Endothelial cell of umbilical vein (primary cell): Measurements from ENCODE around the gene DTWD2. TPM values are rescaled to one million over a fixed set of nuclear protein-coding genes. Genes with fewer than 3 reads are reported as not detected.

Source experiments
- BruUV-seq: library from RNA; stranded (reverse); fragments of 400-500 nt; replicated peaks from 2 replicates; lab custom pipeline; 2021; lab: Mats Ljungman, UMichigan
- CTCF ChIA-PET: fragments of 300-600, 350-600 bp; sonication (Branson Sonifier 250); formaldehyde crosslinking; loops from one replicate; lab custom pipeline; 2021; ENCODE audit warnings: antibody characterized with exemption, inconsistent platforms; lab: Charles Lee
- POLR2A ChIA-PET: fragments of 300-600, 350-600 bp; sonication (Branson Sonifier 250); formaldehyde crosslinking; loops from one replicate; lab custom pipeline; 2021; ENCODE audit warnings: antibody characterized with exemption, inconsistent platforms; lab: Charles Lee
- DNase-seq: peaks from one replicate; pipeline ENCODE4 v3.0.0-alpha.2; 2011; ENCODE audit warnings: low read depth, low spot score
- FAIRE-seq: peaks from 2 replicates; lab custom pipeline; 2011; peaks lifted over from hg19 to GRCh38; lab: Jason Lieb, UNC
- H2AFZ ChIP-seq: 2 replicates; pipeline ENCODE4 v1.6.0; 2012; ENCODE audit warnings: low read depth, low read length, control low read depth, inconsistent platforms
- H3K27ac ChIP-seq: 2 replicates; pipeline ENCODE4 v1.5.1; 2011; ENCODE audit warnings: low read depth, mild to moderate bottlenecking, control low read depth, low read length, moderate library complexity; ENCODE audit not compliant: insufficient read depth
- H3K27me3 ChIP-seq, 2 experiments: 2 replicates each; pipeline versions ENCODE4 v1.6.0 to v1.6.1; 2011; ENCODE audit warnings: low read length in 2 of 2, mixed read lengths in 1 of 2; ENCODE audit not compliant: control insufficient read depth in 2 of 2, insufficient read depth in 2 of 2
- H3K36me3 ChIP-seq, 2 experiments: 2 replicates in 1 of 2; 3 replicates in 1 of 2; pipeline ENCODE4 v1.5.1; 2011; ENCODE audit warnings: low read length in 2 of 2, mild to moderate bottlenecking in 1 of 2, moderate library complexity in 1 of 2; ENCODE audit not compliant: control insufficient read depth in 2 of 2, insufficient read depth in 2 of 2; ENCODE audit errors: extremely low read depth in 1 of 2
- H3K4me1 ChIP-seq: 3 replicates; pipeline ENCODE4 v1.5.1; 2011; ENCODE audit warnings: mild to moderate bottlenecking, low read length; ENCODE audit not compliant: control insufficient read depth, insufficient read depth; ENCODE audit errors: extremely low read depth
- H3K4me2 ChIP-seq: 2 replicates; pipeline ENCODE4 v1.6.1; 2011; ENCODE audit warnings: low read length, control low read depth, mixed read lengths; ENCODE audit not compliant: insufficient read depth
- H3K4me3 ChIP-seq, 3 experiments: fragments of 200-600 bp in 1 of 3; sonication (generic), shearing (Covaris generic) in 1 of 3; replicated peaks in 1 of 3; 2 replicates each; pipeline ENCODE4 v1.5.1; 2011 to 2016; ENCODE audit warnings: control low read depth in 3 of 3, low read length in 3 of 3, mild to moderate bottlenecking in 2 of 3, inconsistent platforms in 1 of 3, low read depth in 1 of 3, moderate library complexity in 1 of 3; ENCODE audit not compliant: insufficient read depth in 1 of 3
- H3K79me2 ChIP-seq: 2 replicates; pipeline ENCODE4 v1.6.0; 2012; ENCODE audit warnings: low read length, inconsistent platforms; ENCODE audit not compliant: control insufficient read depth, insufficient read depth
- H3K9ac ChIP-seq: replicated peaks from 2 replicates; pipeline ENCODE3; 2011; ENCODE audit warnings: low read length, control low read depth; ENCODE audit not compliant: insufficient read depth; ENCODE audit errors: extremely low read depth
- H3K9me1 ChIP-seq: replicated peaks from 3 replicates; pipeline ENCODE4 v1.6.0; 2011; ENCODE audit warnings: mild to moderate bottlenecking, low read length; ENCODE audit not compliant: control insufficient read depth, insufficient read depth; ENCODE audit errors: extremely low read depth
- H3K9me3 ChIP-seq: replicated peaks from 2 replicates; pipeline ENCODE4 v1.5.1; 2012; ENCODE audit warnings: low read length, inconsistent platforms; ENCODE audit not compliant: control insufficient read depth, insufficient read depth
- H4K20me1 ChIP-seq: replicated peaks from 2 replicates; pipeline ENCODE3; 2011; ENCODE audit warnings: mild to moderate bottlenecking, low read length; ENCODE audit not compliant: control insufficient read depth, insufficient read depth; ENCODE audit errors: extremely low read depth
- EZH2 ChIP-seq: IDR thresholded peaks from 2 replicates; pipeline ENCODE4 v1.6.1; 2012; ENCODE audit warnings: borderline replicate concordance, low read depth, mild to moderate bottlenecking, moderate library complexity, low read length, inconsistent platforms; ENCODE audit not compliant: severe bottlenecking
- FOS ChIP-seq: IDR thresholded peaks from 2 replicates; pipeline ENCODE4 v1.6.1; 2011; ENCODE audit warnings: mild to moderate bottlenecking, low read length, moderate library complexity, borderline replicate concordance; ENCODE audit not compliant: insufficient read depth
- GATA2 ChIP-seq: IDR thresholded peaks from 2 replicates; pipeline ENCODE4 v1.7.0; 2011; ENCODE audit warnings: low read depth, mild to moderate bottlenecking, moderate library complexity, mixed read lengths, low read length; ENCODE audit not compliant: insufficient read length, insufficient read depth
- JUN ChIP-seq: IDR thresholded peaks from 2 replicates; pipeline ENCODE4 v1.6.1; 2011; ENCODE audit warnings: borderline replicate concordance, low read depth; ENCODE audit not compliant: insufficient read length, insufficient read depth
- MYC ChIP-seq: IDR thresholded peaks from one replicate; pipeline ENCODE4 v1.6.1; 2011; ENCODE audit warnings: mild to moderate bottlenecking, low read depth, low read length
- POLR2A ChIP-seq: IDR thresholded peaks from 2 replicates; pipeline ENCODE4 v1.6.1; 2012; ENCODE audit warnings: low read depth, mild to moderate bottlenecking, control low read depth, low read length
- POLR2AphosphoS5 ChIP-seq: IDR thresholded peaks from 2 replicates; pipeline ENCODE4 v1.6.1; 2012; ENCODE audit warnings: low read depth, mild to moderate bottlenecking, control low read depth, low read length, moderate library complexity; ENCODE audit not compliant: insufficient read depth
- dilution Hi-C: fragments of 300-500 bp; cut with MboI; formaldehyde crosslinking; loops from one replicate; pipeline ENCODE4 v1.15.0; 2019; ENCODE audit warnings: low sequenced_read_pairs; ENCODE audit not compliant: extremely low pct_ligation_motif_present
- intact Hi-C: fragments of 100-400 bp; cut with micrococcal nuclease; formaldehyde crosslinking; loops from one replicate; pipeline ENCODE4 v1.10.0; 2022
- polyA plus RNA-seq, 4 experiments: library from polyadenylated mRNA; depleted of rRNA in 3 of 4; stranded (reverse) in 3 of 4; unstranded in 1 of 4; fragments of >200 nt; gene quantifications; 2 replicates each; pipeline versions ENCODE4 v1.2.1 to v1.2.3, GENCODE V29; 2011 to 2012; ENCODE audit warnings: missing spikeins in 1 of 4
- total RNA-seq: library from RNA; stranded (reverse); gene quantifications from 2 replicates; pipeline ENCODE4 v1.2.3, GENCODE V29; 2021
- TF ChIP-seq, protein P1 (sequence below), 2 donors: IDR thresholded peaks; 1 replicate in 1 of 2; 2 replicates in 1 of 2; pipeline ENCODE4 v1.5.1; 2011; ENCODE audit warnings: low read length in 2 of 2, mild to moderate bottlenecking in 2 of 2, moderate library complexity in 2 of 2, control low read depth in 1 of 2, inconsistent platforms in 1 of 2, low read depth in 1 of 2; ENCODE audit not compliant: insufficient read depth in 1 of 2; ENCODE audit errors: extremely low read depth in 1 of 2
- TF ChIP-seq, protein P2 (sequence below): IDR thresholded peaks from 2 replicates; pipeline ENCODE4 v1.6.1; 2011; ENCODE audit not compliant: insufficient read depth, insufficient read length

The DTWD2 gene
- total and polyA plus RNA-seq, 2 donors (not counting 3 experiments of a cell fraction or from before 2014, with no cell fraction given), result 0.99 to 1.1 TPM

DNA sequence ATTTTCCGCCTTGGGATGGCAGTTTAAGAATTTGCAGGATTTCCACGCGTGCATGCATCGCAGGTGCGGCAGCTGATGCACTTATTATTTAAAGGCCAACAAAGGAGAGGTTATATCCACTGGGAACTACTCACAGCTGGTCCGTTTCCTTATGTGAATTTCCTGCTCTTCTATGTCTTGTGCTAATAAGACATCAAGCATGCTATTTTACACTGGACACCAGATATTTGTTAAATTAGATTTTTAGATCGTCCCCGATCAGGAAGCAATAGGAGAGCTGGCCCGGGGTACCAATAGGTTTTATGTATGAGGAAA lies 476 bp upstream of the DTWD2 start:
- intact Hi-C loops, result loop anchor here (1.0 to 5.0 kb wide), 8 partner anchors 81 to 1458 kb away; no protein-coding TSS in a partner anchor
- CTCF ChIA-PET, result interaction anchor here (0.6 to 4.6 kb wide), 29 partner anchors 8 to 482 kb away, joined by 3 to 163 read pairs (median 5); partner anchors contain the start of genes DMXL1, HSD17B4 and TNFAIP8
- FAIRE-seq, result no peak

More for the DNA sequence above, 476 bp upstream of the DTWD2 start:
- Histone ChIP-seq H3K27ac (no peak overlapping the region), H3K36me3 (no peaks in the 10 kb centered on the region), H3K4me1 (peaks cover 6% of the 10 kb centered on the region), H3K4me2 (peak overlapping the region; percentile 77), H3K4me3 (peak overlapping the region in 2 of 3 experiments; percentile 17 to 43), H3K79me2 (no peaks in the 10 kb centered on the region), H3K27me3 (peaks cover 0 to 2% of the 10 kb centered on the region in 2 experiments), H3K9me1 (no peaks in the 10 kb centered on the region), H4K20me1 (no peaks in the 10 kb centered on the region), H2AFZ (peak overlapping the region; percentile 59), H3K9ac (peak overlapping the region; percentile 11), H3K9me3 (no peaks in the 10 kb centered on the region)
- POLR2A ChIA-PET, result no interaction called here
- TF ChIP-seq POLR2AphosphoS5, result no peak
- TF ChIP-seq POLR2A, result no peak
- no peak for TF ChIP-seq MYC
- TF ChIP-seq, protein P1, sequence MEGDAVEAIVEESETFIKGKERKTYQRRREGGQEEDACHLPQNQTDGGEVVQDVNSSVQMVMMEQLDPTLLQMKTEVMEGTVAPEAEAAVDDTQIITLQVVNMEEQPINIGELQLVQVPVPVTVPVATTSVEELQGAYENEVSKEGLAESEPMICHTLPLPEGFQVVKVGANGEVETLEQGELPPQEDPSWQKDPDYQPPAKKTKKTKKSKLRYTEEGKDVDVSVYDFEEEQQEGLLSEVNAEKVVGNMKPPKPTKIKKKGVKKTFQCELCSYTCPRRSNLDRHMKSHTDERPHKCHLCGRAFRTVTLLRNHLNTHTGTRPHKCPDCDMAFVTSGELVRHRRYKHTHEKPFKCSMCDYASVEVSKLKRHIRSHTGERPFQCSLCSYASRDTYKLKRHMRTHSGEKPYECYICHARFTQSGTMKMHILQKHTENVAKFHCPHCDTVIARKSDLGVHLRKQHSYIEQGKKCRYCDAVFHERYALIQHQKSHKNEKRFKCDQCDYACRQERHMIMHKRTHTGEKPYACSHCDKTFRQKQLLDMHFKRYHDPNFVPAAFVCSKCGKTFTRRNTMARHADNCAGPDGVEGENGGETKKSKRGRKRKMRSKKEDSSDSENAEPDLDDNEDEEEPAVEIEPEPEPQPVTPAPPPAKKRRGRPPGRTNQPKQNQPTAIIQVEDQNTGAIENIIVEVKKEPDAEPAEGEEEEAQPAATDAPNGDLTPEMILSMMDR (IDR thresholded peaks at IDR 0.05; ENCODE audit: extremely low read depth in 1 of 2, insufficient read depth in 1 of 2, low read depth in 1 of 2, low read length in 2 of 2), result no peak
- TF ChIP-seq JUN, result no peak
- TF ChIP-seq, protein P2, sequence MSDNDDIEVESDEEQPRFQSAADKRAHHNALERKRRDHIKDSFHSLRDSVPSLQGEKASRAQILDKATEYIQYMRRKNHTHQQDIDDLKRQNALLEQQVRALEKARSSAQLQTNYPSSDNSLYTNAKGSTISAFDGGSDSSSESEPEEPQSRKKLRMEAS, result no peak
- no peak for TF ChIP-seq EZH2
- TF ChIP-seq GATA2, result no peak
- no peak for TF ChIP-seq FOS
- dilution Hi-C loops, result no loop called here
- no peak for DNase-seq
- no TSS peak for BruUV-seq
